GM12873 (cell line): ENCODE results near the gene PDGFC.

ENCODE experiments used
- TF ChIP-seq, protein P1 (sequence below): IDR thresholded peaks from 2 replicates; pipeline ENCODE4 v1.5.1; 2012; ENCODE audit warnings: low read depth, mild to moderate bottlenecking, moderate library complexity, low read length, control low read depth; ENCODE audit not compliant: insufficient read depth; ENCODE audit errors: missing control alignments

PDGFC gene

GRCh38 chr4:156765277-156765676 lies 206.3 kb downstream of the PDGFC start:
- TF ChIP-seq, protein P1, sequence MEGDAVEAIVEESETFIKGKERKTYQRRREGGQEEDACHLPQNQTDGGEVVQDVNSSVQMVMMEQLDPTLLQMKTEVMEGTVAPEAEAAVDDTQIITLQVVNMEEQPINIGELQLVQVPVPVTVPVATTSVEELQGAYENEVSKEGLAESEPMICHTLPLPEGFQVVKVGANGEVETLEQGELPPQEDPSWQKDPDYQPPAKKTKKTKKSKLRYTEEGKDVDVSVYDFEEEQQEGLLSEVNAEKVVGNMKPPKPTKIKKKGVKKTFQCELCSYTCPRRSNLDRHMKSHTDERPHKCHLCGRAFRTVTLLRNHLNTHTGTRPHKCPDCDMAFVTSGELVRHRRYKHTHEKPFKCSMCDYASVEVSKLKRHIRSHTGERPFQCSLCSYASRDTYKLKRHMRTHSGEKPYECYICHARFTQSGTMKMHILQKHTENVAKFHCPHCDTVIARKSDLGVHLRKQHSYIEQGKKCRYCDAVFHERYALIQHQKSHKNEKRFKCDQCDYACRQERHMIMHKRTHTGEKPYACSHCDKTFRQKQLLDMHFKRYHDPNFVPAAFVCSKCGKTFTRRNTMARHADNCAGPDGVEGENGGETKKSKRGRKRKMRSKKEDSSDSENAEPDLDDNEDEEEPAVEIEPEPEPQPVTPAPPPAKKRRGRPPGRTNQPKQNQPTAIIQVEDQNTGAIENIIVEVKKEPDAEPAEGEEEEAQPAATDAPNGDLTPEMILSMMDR, result no peak

DNA sequence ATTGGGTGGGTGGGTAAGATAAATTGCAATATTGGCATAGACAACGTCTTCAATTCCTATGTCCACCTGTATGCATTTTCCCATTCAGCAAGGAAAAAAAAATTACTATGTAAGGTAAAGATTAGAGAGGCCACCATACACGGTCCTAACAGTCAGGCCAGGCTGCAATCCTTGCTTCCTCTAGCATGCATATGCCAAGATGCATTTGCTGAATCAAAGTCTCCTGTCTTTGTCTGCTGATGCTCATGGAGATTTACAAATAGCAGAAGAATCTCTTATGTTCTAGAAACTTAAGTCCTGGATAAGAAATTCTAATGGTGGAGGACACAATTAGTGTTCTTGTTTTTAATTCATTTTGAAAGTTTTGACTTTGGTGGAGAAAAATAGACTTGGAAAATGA lies 206.8 kb downstream of the PDGFC start:
- TF ChIP-seq, protein P1, result no peak

GRCh38 chr4:156764145-156764544 lies 207.5 kb downstream of the PDGFC start:
- TF ChIP-seq, protein P1, result no peak

DNA sequence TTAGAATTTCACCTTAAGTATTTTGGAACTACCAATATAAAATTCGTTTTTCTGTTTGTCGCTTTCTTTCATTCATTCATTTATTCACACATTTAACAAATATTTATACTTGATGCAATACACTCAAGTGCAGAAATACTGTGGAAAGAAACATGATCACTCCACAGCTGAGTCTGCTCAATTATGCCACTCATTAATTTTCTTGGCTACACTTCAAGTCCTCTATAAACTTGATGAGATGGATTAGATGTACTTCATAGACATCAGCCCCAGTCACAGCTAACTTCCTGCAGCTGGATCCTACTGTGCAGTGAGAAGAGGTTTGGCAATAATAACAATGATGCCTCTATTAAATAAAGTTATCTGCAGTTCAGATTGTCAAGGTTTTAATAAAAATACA lies 208.1 kb downstream of the PDGFC start:
- TF ChIP-seq, protein P1, result no peak

DNA sequence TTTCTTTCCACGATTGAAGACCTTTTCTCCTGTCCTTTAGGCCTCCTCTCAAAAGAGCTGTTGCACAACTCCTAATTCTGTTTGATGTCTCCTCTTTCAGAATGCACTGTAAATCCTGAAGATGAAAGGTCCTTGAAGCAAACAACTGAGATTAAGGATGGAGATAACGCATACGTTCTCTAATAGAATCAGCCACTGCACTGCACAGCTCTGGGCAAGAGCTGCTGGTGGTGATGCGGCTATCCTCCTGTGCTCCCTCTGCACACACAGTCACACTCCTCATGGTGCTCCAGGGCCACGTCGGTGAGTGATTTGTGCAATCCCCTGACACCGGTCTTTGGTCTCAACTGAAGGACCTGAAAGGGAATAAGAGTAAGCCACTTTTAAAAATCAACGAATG lies 208.7 kb downstream of the PDGFC start:
- TF ChIP-seq, protein P1, result no peak

GRCh38 chr4:156756118-156756517 lies 215.5 kb downstream of the PDGFC start:
- TF ChIP-seq, protein P1, result no peak

DNA sequence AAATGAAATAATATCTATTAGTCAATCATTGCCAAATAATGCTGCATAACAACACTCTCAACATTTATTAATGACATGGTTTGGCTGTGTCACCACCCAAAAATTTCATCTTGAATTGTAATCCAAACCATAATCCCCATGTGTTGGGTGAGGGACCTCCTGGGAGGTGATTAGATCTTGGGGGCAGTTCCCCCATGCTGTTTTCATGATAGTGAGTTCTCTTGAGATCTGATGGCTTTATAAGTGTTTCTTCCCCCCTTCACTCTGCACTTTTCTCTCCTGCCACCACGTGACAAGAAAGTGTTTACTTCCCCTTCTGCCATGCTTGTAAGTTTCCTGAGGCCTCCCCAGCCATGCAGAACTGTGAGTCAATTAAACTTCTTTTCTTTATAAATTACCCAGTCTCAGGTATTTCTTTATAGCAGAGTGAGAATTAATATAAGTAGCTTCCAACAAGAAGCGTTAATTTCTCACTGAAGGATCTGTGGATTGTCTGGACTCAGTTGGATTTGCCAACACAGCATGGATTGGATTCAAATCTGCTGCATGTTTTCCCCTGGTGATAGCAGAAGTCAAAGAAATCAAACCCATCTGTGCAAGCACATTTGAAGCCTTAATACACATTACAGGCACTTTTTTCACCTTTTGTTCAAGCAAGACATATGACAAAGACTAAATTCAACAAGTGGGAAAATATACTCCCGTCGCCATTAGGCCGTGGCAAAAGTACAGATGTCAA lies 216.6 kb downstream of the PDGFC start:
- TF ChIP-seq, protein P1, result no peak
